ENCODE data around the gene LONRF3. TPM values are rescaled to one million over a fixed set of nuclear protein-coding genes. Genes with fewer than 3 reads are reported as not detected.
"Not testable (repeated sequence)": the region's sequence is repeated elsewhere in the genome, so short reads cannot be mapped to it uniquely, and the experiment has no call there.

Gene LONRF3
- total RNA-seq, 1 donor, result 0.36 TPM

DNA sequence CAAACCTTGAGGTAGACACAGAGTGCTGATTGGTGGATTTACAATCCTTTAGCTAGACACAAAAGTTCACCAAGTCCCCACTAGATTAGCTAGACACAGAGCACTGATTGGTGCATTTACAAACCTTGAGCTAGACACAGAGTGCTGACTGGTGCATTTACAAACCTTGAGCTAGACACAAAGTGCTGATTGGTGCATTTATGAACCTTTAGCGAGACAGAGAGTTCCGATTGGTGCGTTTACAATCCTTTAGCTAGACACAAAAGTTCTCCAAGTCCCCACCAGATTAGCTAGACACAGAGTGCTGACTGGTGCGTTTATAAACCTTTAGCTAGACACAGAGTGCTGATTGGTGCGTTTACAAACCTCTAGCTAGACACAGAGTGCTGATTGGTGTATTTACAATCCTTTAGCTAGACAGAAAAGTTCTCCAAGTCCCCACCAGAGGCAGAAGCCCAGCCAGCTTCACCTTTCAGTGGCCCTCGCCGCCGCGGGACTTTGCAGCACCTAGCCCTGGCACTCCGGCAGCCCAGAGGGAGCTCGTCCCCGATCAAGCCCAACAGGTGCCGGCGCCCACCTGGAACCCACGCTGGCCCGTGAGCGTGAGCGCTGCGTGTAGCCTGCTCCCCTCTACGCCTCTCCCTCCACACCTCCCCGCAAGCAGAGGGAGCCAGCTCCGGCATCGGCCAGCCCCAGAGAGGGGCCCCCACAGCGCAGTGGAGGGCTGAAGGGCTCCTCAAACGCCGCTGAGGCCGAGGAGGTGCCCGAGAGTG lies 53.7 kb downstream of the LONRF3 start:
- H3K27me3 ChIP-seq (ENCODE audit: insufficient read depth, low read length); H4K20me1 ChIP-seq (ENCODE audit: insufficient read depth, low read length); DNase-seq (ENCODE audit: insufficient read length, low spot score, missing footprints); H3K9me3 ChIP-seq (ENCODE audit: low read depth, low read length); H3K4me3 ChIP-seq (ENCODE audit: insufficient read depth, low read length); H3K36me3 ChIP-seq (ENCODE audit: insufficient read depth, low read length); H2AFZ ChIP-seq (ENCODE audit: low read length); H3K4me1 ChIP-seq (ENCODE audit: insufficient read depth, low read length); H3K27ac ChIP-seq (ENCODE audit: low read depth, low read length); H3K4me2 ChIP-seq (ENCODE audit: insufficient read depth, low read length); H3K79me2 ChIP-seq (ENCODE audit: insufficient read depth, low read length): not testable (repeated sequence)

- Histone ChIP-seq H2AFZ (ENCODE audit: low read length) (no peak overlapping the region), H3K9me3 (ENCODE audit: low read depth, low read length) (no peaks in the 10 kb centered on the region)
- DNase-seq (ENCODE audit: insufficient read length, low spot score, missing footprints), result no peak
These were observed 54.4 kb downstream of the LONRF3 start for GRCh38 chrX:119028733-119029330.

DNA sequence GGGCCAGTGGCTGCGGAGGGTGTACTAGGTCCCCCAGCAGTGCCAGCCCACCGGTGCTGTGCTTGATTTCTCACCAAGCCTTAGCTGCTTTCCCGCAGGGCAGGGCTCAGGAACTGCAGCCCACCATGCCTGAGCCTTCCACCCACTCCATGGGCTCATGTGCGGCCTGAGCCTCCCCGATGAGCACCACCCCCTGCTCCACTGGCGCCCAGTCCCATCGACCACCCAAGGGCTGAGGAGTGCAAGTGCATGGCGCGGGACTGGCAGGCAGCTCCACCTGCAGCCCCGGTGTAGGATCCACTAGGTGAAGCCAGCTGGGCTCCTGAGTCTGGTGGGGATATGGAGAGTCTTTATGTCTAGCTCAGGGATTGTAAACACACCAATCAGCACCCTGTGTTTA lies 55.2 kb downstream of the LONRF3 start:
- not testable (repeated sequence) for H3K4me1 ChIP-seq (ENCODE audit: insufficient read depth, low read length); H3K36me3 ChIP-seq (ENCODE audit: insufficient read depth, low read length); H3K4me2 ChIP-seq (ENCODE audit: insufficient read depth, low read length); H4K20me1 ChIP-seq (ENCODE audit: insufficient read depth, low read length); H3K27ac ChIP-seq (ENCODE audit: low read depth, low read length); H3K27me3 ChIP-seq (ENCODE audit: insufficient read depth, low read length); H3K4me3 ChIP-seq (ENCODE audit: insufficient read depth, low read length); H2AFZ ChIP-seq (ENCODE audit: low read length); H3K79me2 ChIP-seq (ENCODE audit: insufficient read depth, low read length); DNase-seq (ENCODE audit: insufficient read length, low spot score, missing footprints); H3K9me3 ChIP-seq (ENCODE audit: low read depth, low read length)

More at GRCh38 chrX:119028733-119029330, 54.4 kb downstream of the LONRF3 start:
- H3K27me3 ChIP-seq (ENCODE audit: insufficient read depth, low read length), result no peaks in the 10 kb centered on the region
- no peaks in the 10 kb centered on the region for H3K79me2 ChIP-seq (ENCODE audit: insufficient read depth, low read length)
- no peaks in the 10 kb centered on the region for H3K4me1 ChIP-seq (ENCODE audit: insufficient read depth, low read length)
- H3K4me3 ChIP-seq (ENCODE audit: insufficient read depth, low read length), result no peak overlapping the region
- no peaks in the 10 kb centered on the region for H3K36me3 ChIP-seq (ENCODE audit: insufficient read depth, low read length)
- no peak overlapping the region for H3K27ac ChIP-seq (ENCODE audit: low read depth, low read length)
- H3K4me2 ChIP-seq (ENCODE audit: insufficient read depth, low read length), result no peak overlapping the region
- TF ChIP-seq CTCF (IDR thresholded peaks at IDR 0.05; ENCODE audit: extremely low read depth, low read depth, low read length), result no peak
- H4K20me1 ChIP-seq (ENCODE audit: insufficient read depth, low read length), result no peaks in the 10 kb centered on the region

DNA sequence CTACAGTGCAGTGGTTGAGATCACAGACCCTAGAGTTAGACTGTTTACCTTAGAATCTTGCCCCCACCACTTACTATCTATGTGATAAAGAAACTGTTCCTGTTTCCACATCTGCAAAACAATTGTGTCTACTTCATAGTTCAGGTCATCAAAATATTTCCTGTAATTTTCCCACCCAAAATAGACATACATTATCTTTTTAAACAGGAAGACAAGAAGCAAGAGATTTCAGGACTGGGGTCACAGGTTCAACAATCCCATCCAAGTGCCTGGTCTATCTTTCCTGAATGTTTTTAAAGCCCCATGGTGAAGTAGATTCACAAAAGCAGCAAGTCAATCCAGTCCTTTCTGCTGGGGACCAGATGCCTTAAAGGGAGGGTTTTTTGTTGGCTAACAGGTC lies 56.6 kb downstream of the LONRF3 start:
- no peak for DNase-seq (ENCODE audit: insufficient read length, low spot score, missing footprints)
- TF ChIP-seq CTCF (IDR thresholded peaks at IDR 0.05; ENCODE audit: extremely low read depth, low read depth, low read length), result no peak
- Histone ChIP-seq H3K27me3 (ENCODE audit: insufficient read depth, low read length) (no peaks in the 10 kb centered on the region), H3K4me3 (ENCODE audit: insufficient read depth, low read length) (no peak overlapping the region), H3K36me3 (ENCODE audit: insufficient read depth, low read length) (no peaks in the 10 kb centered on the region), H4K20me1 (ENCODE audit: insufficient read depth, low read length) (no peaks in the 10 kb centered on the region), H3K9me3 (ENCODE audit: low read depth, low read length) (no peaks in the 10 kb centered on the region), H3K27ac (ENCODE audit: low read depth, low read length) (no peak overlapping the region), H3K79me2 (ENCODE audit: insufficient read depth, low read length) (no peaks in the 10 kb centered on the region), H3K4me1 (ENCODE audit: insufficient read depth, low read length) (no peaks in the 10 kb centered on the region), H3K4me2 (ENCODE audit: insufficient read depth, low read length) (no peak overlapping the region), H2AFZ (ENCODE audit: low read length) (no peak overlapping the region)
